Right ventricle myocardium superior (tissue), 1 donor: ENCODE measurements around the gene CDC26. TPM values are rescaled to one million over a fixed set of nuclear protein-coding genes. Genes with fewer than 3 reads are reported as not detected.
"Not testable (repeated sequence)": the region's sequence is repeated elsewhere in the genome, so short reads cannot be mapped to it uniquely, and the experiment has no call there.

Experiments used
- ATAC-seq: fragments of 200-7000 bp; cut with Tn5 transposase; one replicate; pipeline ENCODE4 v1.9.1; 2020; ENCODE audit warnings: mild to moderate bottlenecking; ENCODE audit not compliant: poor library complexity
- DNase-seq: peaks from one replicate; pipeline ENCODE4 v3.0.0-alpha.2; 2020
- intact Hi-C: fragments of 100-400 bp; cut with DNase I; formaldehyde crosslinking; loops from one replicate; pipeline ENCODE4 v1.11.2; 2022
- total RNA-seq: library from RNA; stranded (reverse); fragmentation: NEBNext Ultra II Directional; extraction: Animal tissue kit (Norgen Biotek cat#: 25700); gene quantifications from one replicate; pipeline ENCODE4 v1.2.1, GENCODE V29; 2021
- donor health status: DM: no; HTN: yes; CAD: no; lungs with severe emphysema.

Gene CDC26
- total RNA-seq, 1 donor from 2014 or later, result 40.1 TPM

GRCh38 chr9:113296796-113297558, 21.6 kb upstream of the CDC26 start:
- DNase-seq (no peak), ATAC-seq (no peak)
- intact Hi-C loops, result no loop called here

- DNase-seq, ATAC-seq, intact Hi-C loops: not testable (repeated sequence)
These were observed 20.9 kb upstream of the CDC26 start for GRCh38 chr9:113296247-113296646.

- no peak for ATAC-seq
- intact Hi-C loops, result no loop called here
- DNase-seq, result no peak
These were observed 18.0 kb upstream of the CDC26 start for GRCh38 chr9:113293285-113293878.

- intact Hi-C loops, result no loop called here
- ATAC-seq, result no peak
These were observed 14.8 kb upstream of the CDC26 start for GRCh38 chr9:113290052-113290607.

GRCh38 chr9:113289091-113289490, 13.7 kb upstream of the CDC26 start:
- ATAC-seq, result peak; percentile 74
- intact Hi-C loops, result no loop called here
- DNase-seq, result no peak

More at GRCh38 chr9:113290052-113290607, 14.8 kb upstream of the CDC26 start:
- DNase-seq, result no peak

GRCh38 chr9:113281356-113281755, 6.0 kb upstream of the CDC26 start:
- DNase-seq (no peak), ATAC-seq (no peak)
- intact Hi-C loops, result no loop called here

- ATAC-seq (no peak), DNase-seq (no peak)
- intact Hi-C loops, result no loop called here
These were observed 3.5 kb upstream of the CDC26 start for GRCh38 chr9:113278840-113279239.

- intact Hi-C loops, result no loop called here
- DNase-seq (no peak), ATAC-seq (peak; percentile 65)
These were observed 757 bp downstream of the CDC26 start for GRCh38 chr9:113274474-113275156.

- ATAC-seq (no peak), DNase-seq (no peak)
- intact Hi-C loops, result no loop called here
These were observed 5.5 kb downstream of the CDC26 start for GRCh38 chr9:113269871-113270270.

GRCh38 chr9:113269355-113269754, 6.0 kb downstream of the CDC26 start:
- ATAC-seq (no peak), DNase-seq (no peak)
- intact Hi-C loops, result no loop called here

GRCh38 chr9:113267911-113268566, 7.3 kb downstream of the CDC26 start:
- intact Hi-C loops, result no loop called here
- DNase-seq, result no peak
- ATAC-seq, result no peak

GRCh38 chr9:113266174-113266573, 9.2 kb downstream of the CDC26 start:
- intact Hi-C loops, result no loop called here
- ATAC-seq (no peak), DNase-seq (no peak)

- ATAC-seq (no peak), DNase-seq (no peak)
- intact Hi-C loops, result no loop called here
These were observed 13.3 kb downstream of the CDC26 start for GRCh38 chr9:113261917-113262671.

GRCh38 chr9:113258282-113258681, 17.1 kb downstream of the CDC26 start:
- intact Hi-C loops, result no loop called here
- no peak for DNase-seq
- ATAC-seq, result no peak

GRCh38 chr9:113257863-113258262, 17.5 kb downstream of the CDC26 start:
- intact Hi-C loops, result no loop called here
- DNase-seq (no peak), ATAC-seq (no peak)

- no peak for DNase-seq
- no peak for ATAC-seq
- intact Hi-C loops, result no loop called here
These were observed 19.9 kb downstream of the CDC26 start for GRCh38 chr9:113255438-113255837.

GRCh38 chr9:113254991-113255390, 20.4 kb downstream of the CDC26 start:
- ATAC-seq (no peak), DNase-seq (no peak)
- intact Hi-C loops, result no loop called here

GRCh38 chr9:113250807-113251206, 24.6 kb downstream of the CDC26 start:
- DNase-seq, result no peak
- intact Hi-C loops, result no loop called here
- no peak for ATAC-seq
